ENCODE data around the gene IMMP2L.

The IMMP2L gene

DNA sequence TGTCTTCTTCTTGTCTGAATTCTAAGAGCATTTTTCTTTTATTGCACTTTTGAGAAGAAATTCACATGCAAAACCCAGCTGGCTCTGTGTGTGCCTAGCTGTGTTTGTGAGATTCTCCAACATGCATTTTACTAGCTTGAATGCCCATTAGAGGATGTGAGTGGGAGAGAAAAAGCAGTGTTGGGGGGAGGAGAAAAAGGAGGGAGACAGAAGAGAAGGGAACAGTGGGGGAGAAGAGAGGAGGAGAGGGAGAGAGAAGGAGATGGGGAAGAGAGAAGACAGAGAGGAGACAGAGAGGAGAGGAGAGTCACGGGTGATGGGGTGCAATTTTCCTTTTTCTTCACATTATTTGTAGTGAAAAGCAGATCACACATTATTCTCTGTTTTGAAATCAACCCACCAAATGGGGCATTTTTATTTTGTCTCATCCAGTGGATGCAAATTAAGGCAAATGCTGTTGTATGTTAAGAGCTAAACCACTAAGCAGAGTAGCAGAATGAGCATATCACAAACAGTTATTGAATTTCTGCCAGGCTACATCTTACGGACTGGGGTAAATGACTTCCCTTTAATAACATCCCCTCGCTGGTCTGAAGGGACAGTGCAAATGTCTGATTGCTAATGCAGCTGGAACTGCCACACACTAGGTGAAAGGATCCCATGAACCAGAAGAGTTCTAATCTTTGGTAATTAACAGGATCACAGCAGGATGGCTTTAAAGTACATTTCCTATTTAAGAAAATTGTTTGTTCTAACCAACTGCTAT, 470.5 kb downstream of the IMMP2L start:
- Histone ChIP-seq H3K4me3 (ENCODE audit: low read depth, low read length) (peak overlapping the region; percentile 88), H3K9me3 (no peaks in the 10 kb centered on the region), H3K36me3 (peaks cover 7% of the 10 kb centered on the region), H3K27me3 (no peaks in the 10 kb centered on the region), H3K4me1 (peaks cover 6% of the 10 kb centered on the region; the same call in 1 of the 2 replicates)
- TF ChIP-seq CTCF (IDR thresholded peaks at IDR 0.05; ENCODE audit: low read depth, low read length): no peak
- DNase-seq: peak; percentile 31

GRCh38 chr7:111090846-111091245, 471.4 kb downstream of the IMMP2L start, which contains the start of gene LRRN3:
LRRN3 (plus strand) TSS chr7:111091127; CDS start chr7:111122773, 31,646 bp downstream.
- DNase-seq: peak; percentile 85
- TF ChIP-seq CTCF (IDR thresholded peaks at IDR 0.05; ENCODE audit: low read depth, low read length): no peak
- peak within 1 kb of the TSS; percentile 88 for H3K4me3 ChIP-seq (ENCODE audit: low read depth, low read length)
- H3K36me3 ChIP-seq: peaks cover 4% of the 10 kb centered on the region; the same call in 1 of the 2 replicates
- no peaks in the 10 kb centered on the region; the same call in 1 of the 2 replicates for H3K4me1 ChIP-seq
- H3K9me3 ChIP-seq: no peaks in the 10 kb centered on the region
- no peaks in the 10 kb centered on the region for H3K27me3 ChIP-seq

DNA sequence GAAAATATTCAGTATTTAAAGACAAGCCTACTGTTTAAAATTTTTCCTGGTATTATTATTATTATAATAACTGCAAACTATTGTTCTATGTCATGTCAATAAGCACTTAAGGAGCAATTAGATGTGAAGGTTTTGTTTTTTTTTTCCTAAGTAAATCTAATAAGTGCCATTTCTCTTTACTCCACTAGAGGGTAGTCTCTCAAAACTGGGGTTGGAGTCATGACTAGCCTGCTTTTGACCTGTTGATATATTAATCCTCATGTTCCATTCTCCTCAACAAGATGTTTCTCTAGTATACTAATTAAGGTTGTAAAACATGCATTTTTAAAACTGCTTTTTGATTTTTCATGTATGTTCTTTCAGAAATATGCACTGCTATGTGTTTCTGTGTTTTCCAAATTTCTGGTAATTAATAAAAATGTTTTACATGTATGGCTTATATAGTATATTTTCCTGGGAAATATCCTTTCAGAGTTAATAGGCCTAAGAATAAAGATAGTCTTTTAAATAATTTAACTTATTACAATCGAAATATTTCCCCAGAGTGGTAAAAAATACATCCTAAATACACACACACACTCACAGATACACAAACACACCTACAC, 472.4 kb downstream of the IMMP2L start:
- H3K36me3 ChIP-seq: 0 out of 2 replicates have a peak, but pooled peaks cover 4% of the 10 kb centered on the region
- H3K4me3 ChIP-seq (ENCODE audit: low read depth, low read length): no peak overlapping the region
- no peaks in the 10 kb centered on the region for H3K9me3 ChIP-seq
- TF ChIP-seq CTCF (IDR thresholded peaks at IDR 0.05; ENCODE audit: low read depth, low read length): peak; percentile 78
- DNase-seq: no peak
- no peaks in the 10 kb centered on the region for H3K4me1 ChIP-seq
- no peaks in the 10 kb centered on the region for H3K27me3 ChIP-seq

DNA sequence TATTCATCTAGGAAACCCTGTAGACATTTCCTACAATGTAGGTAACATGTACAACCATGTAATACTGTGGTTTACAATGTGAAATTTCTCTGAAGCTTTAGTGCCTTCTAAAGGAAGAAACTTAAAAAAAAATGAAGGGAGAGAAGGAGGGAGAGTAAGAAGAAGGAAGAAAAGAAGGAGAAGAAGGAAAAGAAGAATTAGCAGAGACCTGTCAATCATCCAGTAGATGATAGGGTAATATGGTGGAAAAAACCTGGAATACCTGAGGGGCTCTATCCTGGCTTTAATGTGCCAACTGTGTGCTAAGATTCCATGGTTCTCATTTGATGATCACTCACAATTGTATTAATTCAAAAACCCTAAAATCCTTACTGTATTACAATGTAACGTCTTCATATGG, 474.0 kb downstream of the IMMP2L start:
- Histone ChIP-seq H3K4me3 (ENCODE audit: low read depth, low read length) (no peak overlapping the region), H3K9me3 (no peaks in the 10 kb centered on the region), H3K27me3 (no peaks in the 10 kb centered on the region), H3K4me1 (no peaks in the 10 kb centered on the region), H3K36me3 (no peaks in the 10 kb centered on the region)
- TF ChIP-seq CTCF (IDR thresholded peaks at IDR 0.05; ENCODE audit: low read depth, low read length): no peak
- no peak for DNase-seq

DNA sequence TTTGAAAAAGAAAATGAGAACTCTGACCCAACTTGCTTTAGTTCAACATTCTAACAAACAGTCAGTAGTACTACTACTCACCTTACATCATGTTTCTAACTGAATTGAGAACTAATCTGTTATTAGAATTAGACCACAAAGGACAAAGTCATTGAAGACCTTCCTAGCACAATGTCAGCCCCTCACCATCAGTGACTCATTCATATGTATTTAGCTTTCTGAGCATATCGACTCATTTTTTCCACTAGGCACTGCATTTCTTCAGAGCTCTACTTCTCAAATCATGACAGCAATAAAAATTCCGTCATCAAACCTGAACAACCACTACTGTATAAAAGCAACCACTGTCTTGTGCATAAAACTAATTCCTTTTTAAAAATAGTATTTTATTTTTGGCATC, 475.8 kb downstream of the IMMP2L start:
- Histone ChIP-seq H3K4me3 (ENCODE audit: low read depth, low read length) (no peak overlapping the region), H3K27me3 (no peaks in the 10 kb centered on the region), H3K36me3 (no peaks in the 10 kb centered on the region), H3K4me1 (no peaks in the 10 kb centered on the region), H3K9me3 (no peaks in the 10 kb centered on the region)
- no peak for TF ChIP-seq CTCF (IDR thresholded peaks at IDR 0.05; ENCODE audit: low read depth, low read length)
- DNase-seq: no peak

GRCh38 chr7:111085356-111085755, 476.9 kb downstream of the IMMP2L start:
- DNase-seq: no peak
- Histone ChIP-seq H3K9me3 (no peaks in the 10 kb centered on the region), H3K4me1 (no peaks in the 10 kb centered on the region), H3K27me3 (no peaks in the 10 kb centered on the region), H3K4me3 (ENCODE audit: low read depth, low read length) (no peak overlapping the region), H3K36me3 (no peaks in the 10 kb centered on the region)
- no peak for TF ChIP-seq CTCF (IDR thresholded peaks at IDR 0.05; ENCODE audit: low read depth, low read length)

Data from BE2C (cell line).